HG02970 (cell line): ENCODE data around the gene KIF3B.
"Not testable (repeated sequence)": the region's sequence is repeated elsewhere in the genome, so short reads cannot be mapped to it uniquely, and the experiment has no call there.

ENCODE experiments used
- ATAC-seq: cut with Tn5 transposase; IDR thresholded peaks from one replicate; pipeline ENCODE4 v1.9.1; 2021; ENCODE audit warnings: mild to moderate bottlenecking, moderate library complexity, moderate number of reproducible peaks; ENCODE audit not compliant: unreplicated experiment, low FRiP score

Gene KIF3B

DNA sequence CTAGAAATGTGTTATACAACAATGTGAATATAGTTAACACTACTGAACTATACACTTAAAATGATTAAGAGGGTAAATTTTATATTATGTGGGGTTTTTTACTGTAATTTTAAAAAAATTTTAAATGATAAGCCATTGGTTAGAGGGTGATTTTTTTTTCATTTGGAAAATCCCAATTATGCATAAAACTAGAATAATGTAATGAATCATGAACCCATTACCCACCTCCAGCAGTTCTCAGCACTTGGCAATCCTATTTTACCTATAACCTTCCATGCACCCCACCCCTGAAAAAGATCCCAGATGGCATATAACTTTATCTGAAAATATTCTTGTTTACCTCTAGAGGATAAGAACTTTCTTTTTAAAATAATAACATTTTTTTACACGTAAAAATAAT, 13.7 kb downstream of the KIF3B start:
- no peak for ATAC-seq

DNA sequence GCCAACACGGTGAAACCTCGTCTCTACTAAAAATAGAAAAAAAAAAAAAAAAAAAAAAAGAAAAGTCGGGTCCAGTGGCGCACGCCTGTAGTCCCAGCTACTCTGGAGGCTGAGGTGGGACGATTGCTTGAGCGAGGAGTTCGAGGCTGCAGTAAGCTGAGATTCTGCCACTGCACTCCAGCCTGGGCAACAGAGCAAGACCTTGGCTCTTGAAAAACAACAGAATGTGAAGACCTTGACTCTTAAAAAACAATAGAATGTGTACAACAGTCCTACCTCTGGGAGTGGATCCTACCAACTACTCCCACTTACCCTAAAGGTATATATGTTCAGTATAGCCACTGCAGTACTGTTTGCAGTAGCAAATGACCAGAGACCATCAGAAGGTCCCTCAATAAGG, 15.1 kb downstream of the KIF3B start:
- ATAC-seq = no peak

DNA sequence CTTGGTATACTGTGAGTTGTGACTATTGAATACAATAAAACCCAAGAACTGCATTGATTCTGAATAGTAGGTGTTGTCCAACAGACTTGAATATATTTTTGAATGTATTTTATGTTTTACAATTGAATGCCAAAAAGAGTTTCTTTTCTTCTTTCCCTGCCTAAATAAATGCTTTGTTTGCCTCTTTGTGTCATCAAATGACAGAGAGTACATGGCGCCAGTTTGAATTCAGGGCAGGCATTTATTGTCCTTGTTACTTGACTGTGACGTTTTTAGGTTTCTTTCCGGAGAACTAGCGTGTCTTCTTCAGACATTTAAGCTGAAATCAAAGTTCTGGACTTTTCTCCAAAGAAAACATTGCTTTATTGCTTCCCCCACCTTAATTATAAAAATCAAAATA, 16.6 kb downstream of the KIF3B start:
- no peak for ATAC-seq

DNA sequence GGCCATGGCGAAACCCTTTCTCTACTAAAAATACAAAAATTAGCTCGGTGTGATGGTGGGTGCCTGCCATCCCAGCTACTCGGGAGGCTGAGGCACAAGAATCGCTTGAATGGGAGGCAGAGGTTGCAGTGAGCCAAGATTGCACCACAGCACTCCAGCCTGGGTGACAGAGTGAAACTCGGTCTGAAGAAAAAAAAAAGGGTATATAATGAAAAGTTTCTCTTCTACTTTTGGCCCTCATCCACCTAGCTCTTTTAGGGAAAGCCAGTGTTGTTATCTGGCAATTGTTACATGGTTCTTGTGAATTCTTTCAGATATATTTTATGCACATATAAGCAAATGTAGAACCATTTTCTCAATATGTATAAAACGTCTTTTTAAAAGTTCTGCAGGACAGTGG, 19.0 kb downstream of the KIF3B start:
- no peak for ATAC-seq

DNA sequence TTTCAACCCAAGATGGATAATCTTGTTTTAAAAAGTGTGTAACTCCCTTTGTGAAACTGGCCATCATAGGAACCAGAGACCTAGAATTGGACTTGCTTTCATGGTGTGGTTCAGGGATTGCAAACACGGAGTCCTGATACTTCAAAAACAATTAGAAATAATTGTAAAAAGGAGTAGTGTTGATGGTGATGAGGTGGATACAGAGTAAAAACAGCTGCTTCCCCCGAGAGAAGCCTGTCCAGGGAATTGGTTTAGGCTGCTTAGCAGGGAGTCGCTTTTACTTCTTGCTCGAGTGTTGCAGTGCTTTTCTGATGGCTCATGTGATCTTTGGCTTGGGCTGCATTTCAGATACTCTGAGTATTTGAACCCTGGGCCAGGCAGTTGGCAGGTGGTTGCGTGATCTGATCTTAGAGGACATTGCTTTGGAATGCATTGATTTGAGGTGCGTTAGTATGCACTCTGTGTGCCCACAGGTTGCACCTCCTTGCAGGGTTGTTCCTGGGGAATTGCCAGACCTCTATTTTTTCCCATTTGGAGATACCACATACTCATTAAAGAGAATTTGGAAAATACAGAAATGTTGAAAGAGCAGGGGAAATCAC, 19.5 kb downstream of the KIF3B start:
- ATAC-seq = no peak

DNA sequence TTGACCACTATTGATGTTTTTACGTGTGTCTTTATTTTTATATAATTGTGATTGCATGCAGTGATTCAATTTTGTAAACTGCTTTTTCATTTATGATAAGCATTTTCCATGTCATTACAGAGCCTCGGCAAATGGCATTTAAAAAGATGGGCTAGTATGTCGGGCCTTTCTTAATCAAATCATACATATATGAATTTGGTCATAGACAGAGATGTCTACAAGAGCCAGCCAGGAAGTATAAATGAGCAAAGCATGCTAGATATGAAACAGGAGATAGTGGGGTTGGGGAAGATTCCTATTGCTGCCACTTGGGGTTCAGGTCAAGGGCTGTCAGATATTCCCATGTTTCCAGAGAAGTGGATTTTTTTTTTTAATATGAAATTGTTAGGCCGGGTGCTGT, 20.0 kb downstream of the KIF3B start:
- ATAC-seq = no peak

DNA sequence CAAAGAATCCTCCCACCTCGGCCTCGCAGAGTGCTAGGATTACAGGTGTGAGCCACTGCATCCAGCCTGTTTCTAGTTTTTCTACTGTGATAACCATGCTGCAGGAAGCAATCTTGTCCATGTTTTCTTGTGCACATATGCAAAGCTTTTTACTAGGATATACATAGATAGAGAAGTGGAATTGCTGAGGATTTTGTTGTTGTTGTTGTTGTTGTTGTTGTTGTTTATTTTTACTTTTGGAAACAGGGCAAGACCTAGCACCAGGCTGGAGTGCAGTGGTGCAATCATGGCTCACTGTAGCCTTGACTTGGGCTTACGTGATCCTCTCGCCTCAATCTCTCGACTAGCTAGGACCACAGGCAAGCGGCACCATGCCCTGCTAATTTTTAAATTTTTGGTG, 23.2 kb downstream of the KIF3B start:
- no peak for ATAC-seq

DNA sequence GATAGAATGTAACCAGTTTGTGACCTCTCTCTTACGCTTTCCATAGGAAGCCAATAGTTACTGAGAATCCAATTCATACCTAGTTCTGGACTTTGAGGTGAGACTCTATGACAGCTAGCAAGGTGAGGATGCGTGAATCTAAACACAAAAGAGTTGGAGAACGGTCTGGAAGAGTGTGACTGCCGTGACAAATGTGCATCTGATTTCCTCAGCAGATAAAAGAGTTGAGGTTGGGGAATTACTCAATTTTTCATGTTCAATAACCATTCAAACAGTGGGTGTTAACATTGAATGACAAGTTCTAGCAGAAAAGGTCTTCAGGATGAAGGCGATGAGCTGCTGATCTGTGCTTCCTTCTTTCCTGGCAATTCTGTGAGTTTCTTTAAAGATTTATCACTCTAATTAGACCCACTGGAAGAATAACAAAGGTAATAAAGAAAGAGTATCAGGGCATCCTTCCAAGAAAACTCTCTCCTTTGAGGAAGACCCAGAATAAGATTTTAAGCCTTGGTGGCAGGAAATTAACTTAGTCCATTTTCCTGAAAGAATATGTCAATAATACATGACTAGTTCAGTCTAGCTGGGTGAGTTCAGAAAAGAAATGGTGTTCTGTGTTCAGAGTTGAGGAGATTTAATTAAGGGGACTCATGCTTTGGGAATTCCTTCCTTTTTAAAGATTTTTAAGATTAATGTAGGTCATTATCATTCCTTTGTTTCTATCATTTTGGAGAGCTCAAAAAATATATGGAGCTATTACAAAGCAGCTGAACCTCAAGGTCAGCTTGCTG, 24.5 kb downstream of the KIF3B start:
- no peak for ATAC-seq

DNA sequence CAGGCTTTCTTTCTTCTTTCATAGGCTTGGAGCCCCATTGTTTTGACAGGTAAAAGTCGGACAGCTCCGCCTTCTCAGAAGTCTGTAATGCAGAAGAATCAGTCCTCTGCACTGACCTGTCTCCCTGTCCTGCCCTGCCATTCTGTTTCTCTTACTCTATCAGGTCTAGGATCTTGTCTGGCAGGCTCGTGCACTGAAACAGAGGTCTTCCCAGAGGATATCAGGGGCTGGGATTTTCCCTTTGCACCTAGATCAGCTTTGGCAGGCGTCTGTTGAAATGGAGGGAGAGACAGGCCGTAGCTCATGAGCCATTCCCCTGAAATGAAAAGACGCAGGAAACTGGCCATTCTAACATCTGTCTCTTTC, 25.0 kb downstream of the KIF3B start:
- ATAC-seq = no peak

DNA sequence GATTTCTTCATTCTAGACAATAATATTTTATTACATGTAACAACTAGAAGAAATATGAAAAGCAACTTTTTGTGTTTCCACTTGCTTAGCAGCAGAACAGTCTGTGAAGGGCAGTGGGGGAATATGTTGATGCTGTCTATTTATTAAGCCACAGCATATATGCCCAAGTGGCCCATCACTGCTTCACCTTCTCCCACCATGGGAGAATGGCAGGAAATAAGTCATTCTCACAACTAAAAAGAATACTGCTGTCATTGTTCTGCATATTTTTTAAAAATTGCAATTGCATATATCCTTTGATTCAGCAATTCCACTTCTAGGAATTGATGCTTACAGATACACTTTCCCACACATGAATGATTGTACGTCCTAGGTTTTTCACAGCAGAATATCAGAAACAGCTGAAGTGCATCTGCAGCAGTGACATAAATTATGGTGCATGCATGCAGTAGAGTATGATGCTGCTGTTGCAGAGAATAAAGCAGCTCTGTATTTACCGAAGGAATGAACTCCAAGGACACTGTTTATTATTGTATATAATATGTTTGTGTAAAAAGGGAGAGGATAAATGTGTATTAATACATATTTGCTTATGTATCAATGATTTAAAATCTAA, 26.8 kb downstream of the KIF3B start:
- no peak for ATAC-seq

DNA sequence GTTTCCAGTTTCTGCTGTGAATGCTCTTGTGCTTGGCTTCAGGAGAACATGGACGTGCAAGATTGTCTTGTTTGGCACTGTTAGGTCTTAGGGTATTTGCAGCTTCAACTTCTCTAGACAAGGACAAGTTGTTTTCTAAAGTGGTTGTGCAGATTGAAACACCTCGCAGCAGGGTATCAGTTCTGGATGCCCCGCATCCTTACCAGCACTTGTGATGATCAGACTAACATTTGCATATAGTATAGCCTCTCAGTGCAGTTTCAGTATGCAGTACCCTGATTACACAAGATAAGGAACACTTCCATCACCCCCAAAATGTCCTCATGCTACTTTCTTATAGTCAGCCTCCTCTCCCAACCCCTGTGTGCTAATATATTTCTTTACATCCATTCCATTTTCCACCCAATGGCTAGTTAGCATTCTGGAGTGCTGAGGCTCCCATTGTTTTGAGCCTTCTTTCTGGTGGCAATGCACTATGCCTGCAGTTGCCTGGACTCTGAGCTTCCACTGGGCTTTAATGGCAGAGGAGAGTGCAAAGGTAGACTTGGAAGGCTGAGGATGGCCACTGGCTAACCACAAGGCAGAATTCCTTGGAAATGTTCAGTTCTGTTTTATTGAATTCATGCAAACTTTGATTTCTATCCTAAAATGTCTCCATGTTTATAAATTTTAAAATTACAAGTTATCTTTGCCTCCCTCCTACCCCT, 35.4 kb downstream of the KIF3B start:
- ATAC-seq = no peak

DNA sequence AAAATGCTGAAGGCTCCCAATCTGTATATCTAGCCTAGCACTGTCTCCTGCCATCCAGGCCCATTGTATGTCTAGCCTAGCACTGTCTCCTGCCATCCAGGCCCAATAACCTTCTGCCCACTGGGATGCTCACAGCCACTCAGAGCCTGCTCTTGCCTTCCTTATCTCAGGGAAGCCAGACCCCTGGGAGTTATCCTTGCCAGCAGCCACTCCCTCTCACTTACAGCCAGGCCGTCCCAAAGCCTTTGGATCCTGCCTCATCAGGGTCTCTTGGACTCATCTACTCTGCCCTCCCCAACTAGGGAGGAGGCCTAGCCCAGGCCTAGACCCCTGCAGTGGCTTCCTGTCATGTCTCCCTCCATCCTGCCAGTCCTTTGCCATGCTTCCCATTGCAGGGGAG, 37.3 kb downstream of the KIF3B start:
- ATAC-seq = no peak

DNA sequence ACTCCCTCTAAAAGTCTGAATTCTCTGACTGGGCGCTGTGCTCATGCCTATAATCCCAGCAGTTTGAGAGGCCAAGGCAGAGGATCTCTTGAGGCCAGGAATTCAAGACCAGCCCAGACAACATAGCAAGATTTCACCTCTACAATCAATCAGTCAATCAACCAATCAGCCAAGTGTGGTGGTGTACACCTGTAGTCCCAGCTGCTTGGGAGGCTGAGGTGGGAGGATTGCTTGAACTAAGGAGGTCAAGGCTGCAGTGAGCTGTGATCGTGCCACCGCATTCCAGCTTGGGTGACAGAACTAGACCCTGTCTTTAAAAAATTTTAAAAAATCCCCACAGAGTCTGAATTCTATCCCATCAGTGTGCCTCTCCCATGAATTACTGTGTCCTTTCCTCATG, 37.9 kb downstream of the KIF3B start:
- ATAC-seq = no peak

DNA sequence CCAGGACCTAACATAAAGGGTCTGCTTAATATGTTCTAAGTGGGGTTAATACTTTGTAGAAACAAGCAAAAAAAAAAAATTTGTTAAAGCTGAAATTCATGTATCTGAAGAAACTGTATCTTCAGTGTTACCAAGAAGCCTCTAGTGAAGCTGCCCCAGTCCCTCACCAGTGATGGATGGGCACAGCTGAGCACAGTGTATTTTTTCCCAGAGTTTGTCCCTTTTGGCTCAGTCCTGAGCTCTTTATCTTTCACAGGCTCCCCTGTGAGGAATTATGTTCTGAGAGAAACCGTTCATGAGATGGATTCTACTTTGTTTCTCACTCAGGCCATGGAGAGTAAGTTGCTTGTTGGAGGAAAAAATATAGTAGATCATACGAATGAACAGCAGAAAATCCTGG, 38.4 kb downstream of the KIF3B start:
- no peak for ATAC-seq

DNA sequence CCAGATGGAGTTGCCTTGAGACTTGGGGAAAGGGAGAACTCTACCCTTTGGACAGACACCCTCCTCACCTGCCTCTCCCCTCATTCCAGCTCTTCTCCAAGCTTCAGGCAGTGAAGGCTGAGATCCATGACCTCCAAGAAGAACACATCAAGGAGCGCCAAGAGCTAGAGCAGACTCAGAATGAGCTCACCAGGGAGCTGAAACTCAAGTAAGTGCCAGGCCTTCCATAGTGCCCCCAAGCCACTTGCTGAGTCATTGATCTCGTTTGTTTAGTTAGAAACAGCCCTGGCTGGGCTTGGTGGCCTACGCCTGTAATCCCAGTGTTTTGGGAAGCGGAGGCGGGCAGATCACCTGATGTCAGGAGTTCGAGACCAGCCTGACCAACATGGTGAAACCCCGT, 39.2 kb downstream of the KIF3B start:
- no peak for ATAC-seq

DNA sequence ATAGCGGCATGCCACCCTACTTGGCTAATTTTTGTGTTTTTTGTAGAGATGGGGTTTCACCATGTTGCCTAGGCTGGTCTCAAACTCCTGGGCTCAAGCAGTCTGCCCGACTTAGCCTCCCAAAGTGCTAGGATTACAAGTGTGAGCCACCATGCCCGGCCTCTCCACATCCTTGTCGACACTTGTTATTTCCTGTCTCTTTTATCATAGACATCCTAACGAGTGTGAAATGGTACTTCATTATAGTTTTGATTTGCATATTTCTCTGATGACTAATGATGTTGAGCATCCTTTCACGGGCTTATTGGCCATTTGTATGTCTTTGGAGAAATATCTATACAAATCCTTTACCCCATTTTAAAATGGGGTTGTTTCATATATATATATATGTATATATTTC, 41.6 kb downstream of the KIF3B start:
- ATAC-seq = no peak

DNA sequence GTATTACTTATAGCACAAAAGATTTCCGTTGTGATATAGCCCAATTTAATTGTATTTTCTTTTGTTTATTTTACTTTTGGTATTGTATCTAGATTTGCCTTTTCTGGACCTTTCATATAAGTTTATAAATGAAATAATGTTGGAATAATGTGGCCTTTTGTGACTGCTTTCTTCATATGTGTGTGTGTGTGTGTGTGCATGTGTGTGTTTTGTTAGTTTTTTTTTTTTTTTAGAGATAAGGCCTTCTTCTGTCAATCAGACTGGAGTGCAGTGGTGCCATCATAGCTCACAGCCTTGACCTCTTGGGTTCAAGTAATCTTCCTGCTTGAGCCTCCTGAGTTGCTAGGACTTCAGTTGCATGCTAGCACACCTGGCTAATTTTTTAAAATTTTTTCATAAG, 42.9 kb downstream of the KIF3B start:
- no peak for ATAC-seq

DNA sequence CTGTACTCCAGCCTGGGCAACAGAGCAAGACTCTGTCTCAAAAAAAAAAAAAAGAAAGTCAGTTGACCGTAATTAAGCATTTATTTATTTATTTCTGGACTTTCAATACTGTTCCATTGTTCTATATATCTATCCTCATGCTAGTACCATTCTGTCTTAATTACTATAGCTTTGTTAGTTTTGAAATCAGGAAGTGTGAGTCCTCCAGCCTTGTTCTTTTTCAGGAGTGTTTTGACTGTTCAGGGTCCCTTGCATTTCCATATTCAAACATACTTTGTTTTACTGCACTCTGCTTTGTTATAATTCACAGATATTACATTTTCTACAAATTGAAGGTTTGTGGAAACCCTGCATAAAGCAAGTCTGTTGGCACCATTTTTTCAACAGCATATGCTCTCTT, 43.9 kb downstream of the KIF3B start:
- no peak for ATAC-seq

DNA sequence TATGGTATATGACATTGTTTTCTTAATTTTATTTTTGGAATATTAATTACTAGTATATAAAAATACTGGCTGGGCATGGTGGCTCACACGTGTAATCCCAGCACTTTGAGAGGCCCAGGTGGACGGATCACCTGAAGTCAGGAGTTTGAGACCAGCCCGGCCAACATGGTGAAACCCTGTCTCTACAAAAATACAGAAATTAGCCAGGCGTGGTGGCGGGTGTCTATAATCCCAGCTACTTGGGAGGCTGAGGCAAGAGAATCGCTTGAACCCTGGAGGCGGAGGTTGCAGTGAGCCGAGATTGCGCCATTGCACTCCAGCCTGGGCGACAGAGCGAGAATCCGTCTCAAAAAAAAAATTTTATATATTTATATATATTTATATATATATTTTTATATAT, 44.8 kb downstream of the KIF3B start:
- not testable (repeated sequence) for ATAC-seq

DNA sequence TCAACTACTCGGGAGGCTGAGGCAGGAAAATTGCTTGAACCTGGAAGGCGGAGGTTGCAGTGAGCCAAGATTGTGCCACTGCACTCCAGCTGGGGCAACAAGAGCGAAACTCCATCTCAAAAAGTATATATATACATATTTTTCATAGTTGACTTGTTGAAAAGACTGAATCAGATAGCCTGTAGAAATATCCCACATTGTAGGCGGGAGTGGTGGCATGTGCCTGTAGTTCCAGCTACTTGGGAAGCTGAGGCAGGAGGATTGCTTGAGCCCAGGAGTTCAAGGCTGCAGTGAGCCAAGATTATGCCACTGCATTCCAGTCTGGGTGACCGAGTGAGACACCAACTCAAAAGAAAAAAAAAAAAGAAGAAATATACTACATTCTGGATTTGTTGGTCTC, 46.3 kb downstream of the KIF3B start:
- not testable (repeated sequence) for ATAC-seq

DNA sequence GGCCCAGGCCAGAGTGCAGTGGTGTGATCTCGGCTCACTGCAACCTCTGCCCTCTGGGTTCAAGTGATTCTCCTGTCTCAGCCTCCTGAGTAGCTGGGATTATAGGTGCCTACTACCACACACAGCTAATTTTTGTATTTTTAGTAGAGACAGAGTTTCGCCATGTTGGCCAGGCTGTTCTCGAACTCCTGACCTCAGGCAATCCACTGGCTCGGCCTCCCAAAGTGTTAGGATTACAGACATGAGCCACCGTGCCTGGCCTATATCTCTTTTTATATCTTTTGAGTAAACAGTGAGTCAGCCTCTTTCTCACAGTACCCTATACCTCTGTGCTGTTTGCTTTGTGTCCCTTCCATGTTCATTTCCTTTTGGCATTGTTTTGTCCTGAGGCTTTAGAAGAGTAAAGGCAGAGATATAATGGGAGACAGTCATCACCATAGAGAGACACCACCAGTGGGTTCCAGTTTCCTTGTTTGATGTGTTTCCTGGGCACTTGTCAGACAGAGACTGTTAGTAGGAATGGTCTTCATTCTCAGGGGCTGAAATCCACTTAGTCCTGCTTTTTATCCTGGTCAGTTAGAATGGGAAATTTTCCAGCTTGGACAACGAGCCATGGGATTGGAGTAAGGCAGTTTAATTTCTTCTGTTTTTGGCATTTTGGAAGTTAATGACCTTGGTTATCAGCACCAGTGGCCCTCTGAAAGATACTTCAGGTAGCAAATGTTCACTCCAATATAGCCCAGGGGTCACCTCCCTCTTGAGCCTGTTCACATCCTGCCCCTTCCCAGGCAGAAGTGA, 48.5 kb downstream of the KIF3B start:
- no peak for ATAC-seq
